AG09309 (cell line): Measurements from ENCODE around the gene DIAPH3.
A peak's percentile ranks its signal among the peaks of the same experiment; 100 is the strongest.

Experiments
- DNase-seq: peaks from one replicate; pipeline ENCODE4 v3.0.0-alpha.2; 2010; ENCODE audit warnings: low read depth
- H3K4me3 ChIP-seq: 2 replicates; pipeline ENCODE4 v1.5.1; 2011; ENCODE audit warnings: mild to moderate bottlenecking, low read depth, low read length, moderate library complexity; ENCODE audit not compliant: control insufficient read depth
- CTCF ChIP-seq: IDR thresholded peaks from 2 replicates; pipeline ENCODE4 v1.5.1; 2011; ENCODE audit warnings: mild to moderate bottlenecking, low read depth, low read length, inconsistent platforms; ENCODE audit not compliant: insufficient read depth, control insufficient read depth; ENCODE audit errors: missing control alignments

The DIAPH3 gene

GRCh38 chr13:59643364-59643841, 520.3 kb downstream of the DIAPH3 start:
- TF ChIP-seq CTCF = no peak
- DNase-seq = no peak
- no peak overlapping the region for H3K4me3 ChIP-seq

DNA sequence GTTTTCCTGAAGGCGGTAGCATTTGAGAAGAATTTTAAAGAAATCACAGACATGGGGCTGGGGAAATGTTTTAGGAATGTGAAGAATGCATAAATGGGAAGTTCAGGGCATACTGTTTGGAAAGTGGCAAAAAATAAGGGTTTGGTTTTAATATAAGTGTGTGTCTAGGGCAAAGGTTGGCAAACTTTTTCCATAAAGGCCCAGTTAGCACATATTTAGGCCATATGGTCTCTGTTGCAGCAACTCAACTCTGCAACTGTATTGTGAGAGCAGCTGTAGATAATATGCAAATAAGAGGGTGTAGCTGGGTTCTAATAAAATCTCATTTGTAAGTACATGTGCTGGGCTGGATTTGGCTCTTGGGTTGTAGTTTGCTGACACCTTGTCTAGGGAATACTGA, 521.9 kb downstream of the DIAPH3 start:
- no peak for TF ChIP-seq CTCF
- H3K4me3 ChIP-seq = no peak overlapping the region
- peak; percentile 3 for DNase-seq

DNA sequence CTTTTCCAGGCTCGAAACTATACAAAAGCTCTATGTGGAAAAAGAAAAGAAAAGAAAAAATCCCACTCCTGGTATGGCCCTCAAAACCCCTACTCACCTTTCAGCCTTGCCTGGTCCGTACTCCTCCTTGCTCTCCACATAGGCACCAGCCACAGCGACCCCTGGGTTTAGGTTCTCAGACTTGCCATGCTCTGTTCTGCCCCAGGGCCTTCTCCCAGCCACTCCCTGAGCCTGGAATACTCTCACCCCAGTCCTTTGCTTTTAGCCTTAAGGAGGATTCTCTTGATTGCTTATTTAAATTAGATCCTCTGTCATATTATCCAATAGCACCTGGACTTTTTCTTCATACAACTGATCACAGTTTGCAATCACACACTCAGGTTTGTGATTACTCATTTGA, 522.5 kb downstream of the DIAPH3 start:
- no peak overlapping the region for H3K4me3 ChIP-seq
- DNase-seq = no peak
- no peak for TF ChIP-seq CTCF

- TF ChIP-seq CTCF = no peak
- no peak overlapping the region for H3K4me3 ChIP-seq
- no peak for DNase-seq
Measured at GRCh38 chr13:59638404-59638803, 525.3 kb downstream of the DIAPH3 start.

DNA sequence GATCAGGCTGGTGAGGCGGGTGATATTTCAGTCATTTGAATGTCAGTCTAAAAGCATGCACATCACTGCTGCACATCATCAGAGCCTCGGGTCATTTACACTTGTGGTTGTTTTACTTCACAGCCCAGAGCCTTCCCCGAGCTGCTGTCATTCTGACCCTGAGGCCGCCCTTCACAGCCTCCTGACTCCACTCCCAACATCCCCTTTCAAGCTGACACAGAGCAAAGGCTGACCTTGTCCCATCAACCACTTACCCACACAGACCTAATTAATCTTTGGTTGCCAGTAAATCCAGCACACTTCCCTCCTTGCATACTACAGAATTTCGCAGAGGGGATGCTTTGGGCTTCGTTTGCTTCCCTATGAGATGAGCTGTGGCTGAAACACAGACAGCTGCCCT, 528.1 kb downstream of the DIAPH3 start:
- no peak for DNase-seq
- TF ChIP-seq CTCF = no peak
- no peak overlapping the region for H3K4me3 ChIP-seq

DNA sequence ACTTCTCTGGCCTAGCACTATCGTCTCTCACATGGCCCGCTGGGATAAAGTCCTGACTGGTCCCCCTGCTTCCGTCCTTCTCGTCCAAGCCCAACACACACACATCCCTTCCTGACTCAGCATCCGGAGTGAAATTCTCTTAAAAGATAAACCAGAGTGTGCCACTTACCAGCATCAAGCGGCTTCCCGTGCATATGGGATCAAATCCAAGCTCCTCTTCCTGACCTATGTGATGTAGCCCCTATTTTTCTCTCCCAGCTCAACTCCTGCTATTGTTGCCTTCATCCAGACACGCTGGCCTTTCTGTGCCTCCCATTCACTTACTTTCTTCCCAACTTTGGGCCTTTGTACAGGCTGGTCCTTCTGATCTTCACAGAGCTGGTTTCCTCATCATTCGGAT, 530.4 kb downstream of the DIAPH3 start:
- DNase-seq = no peak
- no peak for TF ChIP-seq CTCF
- no peak overlapping the region for H3K4me3 ChIP-seq

- DNase-seq = no peak
- no peak for TF ChIP-seq CTCF
- H3K4me3 ChIP-seq = no peak overlapping the region
Measured at GRCh38 chr13:59631271-59631670, 532.5 kb downstream of the DIAPH3 start.
